Activated T-cell treated with anti-CD3 and anti-CD28 coated beads, Interleukin-2, amount 50 U/mL, for 24 hours (primary cell): ENCODE measurements around the gene SYCP3.
"Not testable (repeated sequence)": the region's sequence is repeated elsewhere in the genome, so short reads cannot be mapped to it uniquely, and the experiment has no call there.

Source experiments
- DNase-seq: peaks from one replicate; pipeline ENCODE4 v3.0.0-alpha.2; 2020
- H3K27ac Mint-ChIP-seq: 2 replicates; pipeline ENCODE4 v1.8.0; 2020; ENCODE audit warnings: mild to moderate bottlenecking, mixed read lengths
- H3K27me3 Mint-ChIP-seq: 2 replicates; pipeline ENCODE4 v1.8.0; 2020; ENCODE audit warnings: mixed read lengths
- H3K36me3 Mint-ChIP-seq: 2 replicates; pipeline ENCODE4 v1.8.0; 2020; ENCODE audit warnings: low read depth, mixed read lengths
- H3K4me1 Mint-ChIP-seq: 2 replicates; pipeline ENCODE4 v1.8.0; 2020; ENCODE audit warnings: low read depth, mixed read lengths
- H3K4me3 Mint-ChIP-seq: 2 replicates; pipeline ENCODE4 v1.8.0; 2020; ENCODE audit warnings: mild to moderate bottlenecking, moderate library complexity, mixed read lengths
- H3K9me3 Mint-ChIP-seq: 2 replicates; pipeline ENCODE4 v1.8.0; 2020; ENCODE audit warnings: mixed read lengths

Gene SYCP3

DNA sequence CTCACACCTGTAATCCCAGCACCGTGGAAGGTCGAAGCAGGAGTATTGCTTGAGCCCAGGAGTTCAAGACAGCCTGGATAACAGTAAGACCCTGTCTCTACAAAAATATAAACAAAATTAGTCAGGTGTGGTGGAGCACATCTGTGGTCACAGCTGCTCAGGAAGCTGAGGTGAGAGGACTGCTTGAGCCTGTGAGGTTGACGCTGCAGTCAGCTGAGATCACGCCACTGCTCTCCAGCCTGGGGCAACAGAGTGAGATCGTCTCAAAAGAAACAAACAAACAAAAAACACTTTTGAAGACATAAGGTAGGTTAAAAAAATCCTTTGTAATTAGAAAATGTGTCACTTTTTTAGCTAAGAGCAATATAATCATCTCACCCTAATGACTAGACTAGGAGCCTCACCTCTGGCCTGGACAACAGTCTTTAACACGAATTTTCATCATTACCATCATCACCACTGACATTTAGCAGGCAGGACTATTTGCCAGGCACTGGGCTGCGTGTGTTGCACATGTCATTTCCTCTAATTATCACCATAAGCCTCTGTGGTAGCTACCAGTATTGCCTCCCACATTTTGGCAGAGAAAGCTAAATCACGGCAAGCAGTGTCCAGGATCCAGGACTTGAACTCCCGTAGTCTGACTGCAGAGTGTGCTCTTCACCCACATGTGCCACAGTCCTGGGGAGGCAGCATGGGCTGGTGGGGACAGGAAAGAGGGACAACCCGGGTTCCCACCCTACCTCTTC lies 4.6 kb upstream of the SYCP3 start:
- Mint-ChIP-seq H3K36me3 (peaks cover 77% of the 10 kb centered on the region), H3K27ac (peak overlapping the region; percentile 67), H3K9me3 (no peaks in the 10 kb centered on the region), H3K4me1 (peaks cover 5% of the 10 kb centered on the region), H3K4me3 (no peak overlapping the region), H3K27me3 (no peaks in the 10 kb centered on the region)
- no peak for DNase-seq

DNA sequence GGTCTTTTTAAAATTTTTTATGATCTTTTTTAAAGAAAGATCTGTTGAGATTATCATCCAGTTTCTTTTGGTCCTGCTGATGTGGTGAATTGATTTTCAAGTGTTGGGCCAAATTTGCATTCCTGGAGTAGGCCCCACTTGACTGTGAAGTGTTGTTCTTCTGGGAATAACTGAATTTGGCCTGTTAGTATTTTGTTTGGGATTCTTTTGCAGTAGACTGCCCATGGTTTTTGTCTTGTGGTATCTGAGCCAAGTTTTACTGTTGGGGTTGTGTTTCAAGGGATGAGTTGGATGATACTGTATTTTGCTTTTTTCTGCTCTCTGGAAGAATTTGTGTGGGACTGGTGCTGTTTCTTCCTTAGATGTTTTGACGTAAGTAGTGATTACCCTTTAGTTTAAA lies 4.0 kb upstream of the SYCP3 start:
- Mint-ChIP-seq H3K27ac (peak overlapping the region; percentile 59), H3K4me3 (no peak overlapping the region), H3K9me3 (no peaks in the 10 kb centered on the region), H3K4me1 (peaks cover 5% of the 10 kb centered on the region), H3K36me3 (peaks cover 75% of the 10 kb centered on the region), H3K27me3 (no peaks in the 10 kb centered on the region)
- DNase-seq, result no peak

DNA sequence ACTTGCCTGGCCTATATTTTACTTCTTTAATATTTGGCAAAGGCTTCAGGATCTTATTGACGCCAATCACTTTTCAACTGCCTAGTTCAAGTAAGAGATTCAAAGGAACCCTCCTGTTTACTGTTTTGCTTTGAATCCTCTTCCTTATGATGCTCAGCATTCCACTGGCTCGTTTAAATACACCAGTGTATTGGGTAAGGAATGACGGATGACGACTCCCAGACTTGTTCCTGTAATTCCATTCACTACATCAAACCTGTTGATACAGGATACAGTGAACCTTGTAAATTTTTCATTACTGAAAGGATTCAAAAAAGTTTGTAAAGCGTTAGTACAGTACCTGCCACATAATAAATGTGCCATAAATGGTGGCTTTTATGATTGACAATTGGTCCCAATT lies 1.7 kb upstream of the SYCP3 start:
- no peak for DNase-seq
- H3K36me3 Mint-ChIP-seq, result peaks cover 59% of the 10 kb centered on the region
- H3K27ac Mint-ChIP-seq, result no peak overlapping the region
- no peaks in the 10 kb centered on the region for H3K27me3 Mint-ChIP-seq
- no peaks in the 10 kb centered on the region for H3K9me3 Mint-ChIP-seq
- H3K4me3 Mint-ChIP-seq, result no peak overlapping the region
- H3K4me1 Mint-ChIP-seq, result peaks cover 5% of the 10 kb centered on the region

DNA sequence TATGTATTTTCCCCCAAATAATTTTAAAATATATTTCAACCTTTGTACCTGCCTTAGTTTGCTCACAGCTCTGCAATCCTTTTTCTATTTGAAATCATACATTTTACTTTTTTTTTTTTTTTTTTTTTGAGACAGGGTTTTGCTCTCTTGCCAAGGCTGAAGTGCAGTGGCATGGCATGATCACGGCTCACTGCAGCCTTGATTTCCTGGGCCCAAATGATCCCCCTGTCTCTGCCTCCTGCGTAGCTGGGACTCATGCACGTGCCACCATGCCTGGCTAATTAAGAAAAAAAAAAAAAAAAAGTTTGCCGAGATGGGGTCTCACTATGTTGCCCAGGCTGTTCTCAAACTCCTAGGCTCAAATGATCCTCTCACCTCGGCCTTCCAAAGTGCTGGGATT lies 1.3 kb upstream of the SYCP3 start:
- H3K9me3 Mint-ChIP-seq, result no peaks in the 10 kb centered on the region
- H3K4me1 Mint-ChIP-seq, result peaks cover 5% of the 10 kb centered on the region
- no peak for DNase-seq
- H3K4me3 Mint-ChIP-seq, result no peak overlapping the region
- H3K27me3 Mint-ChIP-seq, result no peaks in the 10 kb centered on the region
- peaks cover 56% of the 10 kb centered on the region for H3K36me3 Mint-ChIP-seq
- no peak overlapping the region for H3K27ac Mint-ChIP-seq

DNA sequence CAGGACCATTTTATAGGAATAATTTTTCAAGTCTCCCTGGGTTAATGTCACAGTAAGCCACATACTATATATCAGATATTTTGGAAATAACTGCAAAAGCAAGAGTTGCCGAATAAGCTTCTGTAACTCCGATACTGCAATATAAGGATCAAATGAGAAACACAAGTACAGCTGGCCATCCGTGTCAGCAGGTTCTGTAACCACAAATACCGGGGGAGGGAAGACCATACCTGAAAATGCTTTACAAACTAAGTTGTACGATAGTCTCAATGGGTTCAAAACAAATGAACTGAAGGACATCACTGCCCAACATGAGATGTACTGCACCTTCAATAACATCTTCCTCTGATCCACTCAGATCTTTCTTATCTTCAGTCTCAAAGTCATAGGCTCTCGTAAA lies 1.8 kb downstream of the SYCP3 start:
- H3K9me3 Mint-ChIP-seq, result no peaks in the 10 kb centered on the region
- no peak for DNase-seq
- H3K27ac Mint-ChIP-seq, result no peak overlapping the region
- peaks cover 34% of the 10 kb centered on the region for H3K36me3 Mint-ChIP-seq
- H3K4me3 Mint-ChIP-seq, result no peak overlapping the region
- H3K4me1 Mint-ChIP-seq, result no peaks in the 10 kb centered on the region
- H3K27me3 Mint-ChIP-seq, result no peaks in the 10 kb centered on the region

DNA sequence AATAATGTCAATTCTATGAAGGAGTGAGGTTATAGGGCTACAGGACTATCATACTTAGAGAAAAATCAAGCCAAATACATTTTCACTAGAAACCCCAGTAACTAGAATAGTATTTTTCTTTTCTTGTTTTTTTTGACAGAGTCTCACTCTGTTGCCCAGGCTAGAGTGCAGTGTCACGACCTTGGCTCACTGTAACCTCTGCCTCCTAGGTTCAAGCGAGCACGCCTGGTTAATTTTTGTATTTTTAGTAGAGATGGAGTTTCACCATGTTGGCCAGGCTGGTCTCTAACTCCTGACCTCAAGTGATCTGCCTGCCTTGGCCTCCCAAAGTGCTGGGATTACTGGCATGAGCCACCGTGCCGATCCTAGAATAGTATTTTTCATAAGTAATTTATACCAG lies 4.8 kb downstream of the SYCP3 start:
- H3K27me3 Mint-ChIP-seq, DNase-seq, H3K27ac Mint-ChIP-seq, H3K4me3 Mint-ChIP-seq, H3K9me3 Mint-ChIP-seq, H3K4me1 Mint-ChIP-seq: not testable (repeated sequence)
- H3K36me3 Mint-ChIP-seq, result peaks cover 34% of the 10 kb centered on the region

DNA sequence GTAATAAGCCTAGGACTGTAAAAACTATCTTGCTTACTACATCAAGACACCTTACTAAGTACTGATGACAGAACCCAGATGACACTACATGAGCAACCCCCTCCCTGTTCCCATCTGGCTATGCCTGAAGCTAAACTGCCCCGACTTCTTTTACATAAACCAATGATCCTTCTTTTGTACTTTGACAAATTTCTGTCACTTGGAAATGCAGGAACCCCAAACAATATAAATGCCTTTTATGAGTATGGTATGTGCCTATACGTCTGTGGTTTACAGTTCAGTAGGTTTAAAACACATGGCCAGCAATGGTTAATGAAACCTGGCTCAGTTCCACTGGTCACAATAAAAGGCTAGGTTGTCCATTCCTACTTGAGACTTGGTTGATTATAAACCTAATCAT lies 6.1 kb downstream of the SYCP3 start:
- Mint-ChIP-seq H3K27me3 (no peaks in the 10 kb centered on the region), H3K4me3 (no peak overlapping the region), H3K9me3 (no peaks in the 10 kb centered on the region), H3K36me3 (peaks cover 34% of the 10 kb centered on the region), H3K4me1 (no peaks in the 10 kb centered on the region), H3K27ac (no peak overlapping the region)
- no peak for DNase-seq

DNA sequence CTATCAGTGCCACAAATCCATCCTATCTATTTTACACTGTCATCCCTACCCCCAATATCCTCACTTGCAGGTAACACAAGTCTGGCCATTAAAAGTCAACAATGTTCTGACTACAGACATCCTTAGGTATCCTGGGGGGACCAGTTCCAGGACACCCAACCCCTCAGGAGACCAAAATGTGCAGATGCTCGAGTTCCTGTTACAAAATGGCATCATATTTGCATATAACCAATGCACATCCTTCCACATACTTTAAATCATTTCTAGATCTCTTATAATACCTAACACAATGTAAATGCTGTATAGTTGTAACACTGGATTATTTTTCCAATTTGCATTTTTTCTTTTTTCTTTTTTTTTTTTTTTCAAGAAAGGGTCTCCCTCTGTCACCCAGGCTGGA lies 6.9 kb downstream of the SYCP3 start:
- Mint-ChIP-seq H3K4me3 (no peak overlapping the region), H3K9me3 (no peaks in the 10 kb centered on the region), H3K4me1 (no peaks in the 10 kb centered on the region), H3K27me3 (no peaks in the 10 kb centered on the region), H3K36me3 (peaks cover 29% of the 10 kb centered on the region), H3K27ac (no peak overlapping the region)
- no peak for DNase-seq

DNA sequence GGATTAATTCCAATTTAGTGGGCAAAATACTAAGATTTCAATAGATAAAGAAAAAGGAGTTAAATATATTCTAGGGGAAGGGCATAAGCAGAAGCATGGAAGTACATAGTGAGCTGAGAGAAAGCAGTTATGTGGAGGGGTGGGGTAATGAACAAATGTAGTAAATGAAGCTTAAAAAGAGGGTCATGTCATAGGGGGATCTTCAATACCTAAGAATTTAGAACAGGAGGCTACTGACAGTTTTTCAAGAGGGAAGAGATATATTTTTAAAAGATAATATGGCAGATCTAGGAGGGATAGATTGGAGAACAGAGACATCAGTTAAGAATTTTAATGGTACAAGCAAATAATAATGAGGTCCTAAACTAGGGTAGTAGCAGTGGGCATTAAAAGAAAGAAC lies 9.4 kb downstream of the SYCP3 start:
- no peak for DNase-seq
- no peaks in the 10 kb centered on the region for H3K27me3 Mint-ChIP-seq
- no peak overlapping the region for H3K27ac Mint-ChIP-seq
- H3K4me3 Mint-ChIP-seq, result no peak overlapping the region
- H3K4me1 Mint-ChIP-seq, result peaks cover 5% of the 10 kb centered on the region
- H3K9me3 Mint-ChIP-seq, result no peaks in the 10 kb centered on the region
- peaks cover 47% of the 10 kb centered on the region for H3K36me3 Mint-ChIP-seq

DNA sequence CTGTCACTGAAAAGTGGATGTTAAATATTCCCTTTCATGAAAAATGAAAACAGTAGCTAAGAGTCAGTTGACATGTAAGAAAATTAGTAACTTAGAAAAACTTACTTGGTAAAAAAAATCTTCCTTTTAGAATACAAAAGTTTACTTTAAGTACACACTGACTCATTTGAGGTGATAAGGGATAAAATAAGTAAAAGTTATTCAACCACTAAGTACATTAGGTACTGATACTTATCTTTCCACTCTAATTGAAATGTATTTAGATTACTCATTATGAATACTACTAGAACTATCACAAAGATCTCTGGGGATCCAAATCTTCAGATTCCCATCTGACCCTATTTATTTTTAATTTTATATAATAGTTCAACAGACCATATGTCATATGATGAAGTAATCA lies 12.2 kb downstream of the SYCP3 start:
- Mint-ChIP-seq H3K27me3 (no peaks in the 10 kb centered on the region), H3K9me3 (no peaks in the 10 kb centered on the region), H3K27ac (no peak overlapping the region), H3K4me3 (no peak overlapping the region), H3K4me1 (peaks cover 5% of the 10 kb centered on the region), H3K36me3 (peaks cover 44% of the 10 kb centered on the region)
- DNase-seq, result no peak

DNA sequence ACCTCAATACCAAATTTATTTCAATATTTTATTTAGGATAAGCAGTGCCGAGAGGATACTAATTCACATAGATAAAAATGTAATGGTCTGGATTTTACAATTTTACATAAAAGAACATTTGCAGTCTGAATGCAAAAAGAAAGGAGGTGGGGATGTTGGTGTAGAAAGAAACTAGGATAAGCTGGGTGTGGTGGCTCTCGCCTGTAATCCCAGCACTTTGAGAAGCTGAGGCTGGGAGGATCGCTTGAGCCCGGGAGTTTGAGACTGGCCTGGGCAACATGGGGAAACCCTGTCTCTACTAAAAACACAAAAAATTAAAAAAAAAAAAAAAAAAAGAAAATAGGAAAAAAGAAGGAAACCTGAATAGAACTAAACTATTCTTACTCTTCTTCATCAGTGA lies 16.9 kb downstream of the SYCP3 start:
- Mint-ChIP-seq H3K9me3 (no peaks in the 10 kb centered on the region), H3K27me3 (no peaks in the 10 kb centered on the region), H3K36me3 (peaks cover 29% of the 10 kb centered on the region), H3K27ac (no peak overlapping the region), H3K4me3 (no peak overlapping the region), H3K4me1 (peaks cover 5% of the 10 kb centered on the region)
- DNase-seq, result no peak

DNA sequence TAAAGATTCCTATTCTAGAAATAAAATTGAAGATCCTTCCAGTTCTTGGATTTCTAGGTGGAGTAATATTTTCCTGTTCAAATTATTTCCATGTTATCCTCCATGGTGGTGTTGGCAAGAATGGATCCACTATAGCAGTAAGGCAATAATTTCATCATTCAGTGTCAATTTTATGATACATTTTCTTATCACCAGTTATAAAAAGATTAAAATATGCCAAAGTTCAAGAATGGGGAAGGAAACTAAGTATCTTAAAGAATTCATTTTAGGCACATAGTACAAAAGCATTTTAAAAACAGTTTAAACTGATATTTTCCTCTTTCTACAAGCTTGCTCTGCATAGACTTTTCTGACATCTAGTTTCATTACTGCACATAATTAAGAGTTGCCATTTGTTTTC lies 19.1 kb downstream of the SYCP3 start:
- DNase-seq, result no peak
- no peaks in the 10 kb centered on the region for H3K27me3 Mint-ChIP-seq
- H3K36me3 Mint-ChIP-seq, result peaks cover 13% of the 10 kb centered on the region
- H3K27ac Mint-ChIP-seq, result no peak overlapping the region
- H3K4me1 Mint-ChIP-seq, result no peaks in the 10 kb centered on the region
- H3K9me3 Mint-ChIP-seq, result no peaks in the 10 kb centered on the region
- H3K4me3 Mint-ChIP-seq, result no peak overlapping the region

DNA sequence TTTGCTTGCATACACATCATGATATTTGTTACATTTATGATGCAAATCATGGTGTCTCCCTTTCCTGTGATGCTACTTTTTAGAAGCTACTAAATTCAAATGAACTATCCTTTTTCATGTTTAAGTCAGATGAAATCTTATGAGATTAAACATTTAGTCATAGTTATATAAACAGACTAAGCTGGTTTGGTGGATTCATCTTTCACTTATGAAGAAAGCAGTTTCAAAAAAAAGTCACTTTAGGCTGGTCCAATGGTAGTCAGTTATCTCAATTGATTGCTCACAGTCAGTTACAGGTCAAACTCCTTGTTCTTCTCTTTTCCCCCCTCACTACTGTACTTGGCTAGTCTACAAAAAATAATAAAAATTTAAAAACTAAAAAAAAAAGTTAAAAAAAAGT lies 19.7 kb downstream of the SYCP3 start:
- Mint-ChIP-seq H3K9me3 (no peaks in the 10 kb centered on the region), H3K4me1 (no peaks in the 10 kb centered on the region), H3K27me3 (no peaks in the 10 kb centered on the region), H3K27ac (no peak overlapping the region), H3K4me3 (no peak overlapping the region), H3K36me3 (peaks cover 8% of the 10 kb centered on the region)
- no peak for DNase-seq

DNA sequence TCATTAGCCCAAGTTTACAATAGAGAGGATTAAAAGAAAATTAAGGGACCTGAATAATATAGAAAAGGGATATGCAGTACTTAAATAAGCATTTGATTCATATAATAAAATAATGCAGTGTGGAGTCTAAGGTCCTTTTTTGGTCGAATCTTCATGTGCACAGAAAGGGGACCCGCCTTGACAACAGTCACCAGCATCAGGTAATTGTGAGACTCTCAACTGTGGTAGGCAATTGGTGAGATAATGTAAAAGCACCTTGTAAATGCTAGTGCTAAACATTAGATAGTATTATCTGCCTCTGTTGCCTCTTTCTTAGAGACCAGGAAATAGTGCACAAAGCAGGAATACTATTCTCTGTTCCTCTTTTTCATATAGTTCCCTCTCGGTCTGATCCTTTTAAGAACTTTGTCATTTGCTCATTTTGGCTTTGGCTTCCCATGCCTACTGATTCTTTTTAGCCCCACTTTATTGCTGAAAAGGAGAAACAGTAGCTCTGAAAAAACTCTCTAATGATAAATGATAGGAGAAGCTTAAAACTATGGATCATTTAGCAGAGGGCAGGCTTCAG lies 24.3 kb downstream of the SYCP3 start:
- H3K36me3 Mint-ChIP-seq, result no peaks in the 10 kb centered on the region

DNA sequence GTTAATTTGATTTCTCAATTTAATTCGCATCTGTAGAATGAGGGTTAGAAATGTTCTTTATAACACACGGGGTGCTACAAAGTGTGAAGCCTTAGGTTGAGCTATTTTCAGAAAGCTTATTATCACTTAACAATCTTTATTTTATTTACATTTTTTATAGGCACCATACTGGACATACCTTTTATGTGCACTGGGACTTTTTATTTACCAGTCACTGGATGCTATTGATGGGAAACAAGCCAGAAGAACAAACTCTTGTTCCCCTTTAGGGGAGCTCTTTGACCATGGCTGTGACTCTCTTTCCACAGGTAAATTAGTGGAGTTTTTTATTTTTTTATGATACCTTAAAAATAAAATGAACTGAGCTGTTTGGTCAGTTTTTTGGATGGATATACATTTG lies 25.3 kb downstream of the SYCP3 start:
- Mint-ChIP-seq H3K9me3 (no peaks in the 10 kb centered on the region), H3K4me1 (peaks cover 9% of the 10 kb centered on the region), H3K36me3 (no peaks in the 10 kb centered on the region), H3K4me3 (no peak overlapping the region), H3K27me3 (no peaks in the 10 kb centered on the region), H3K27ac (no peak overlapping the region)
- DNase-seq, result no peak

More for the DNA sequence above, 24.3 kb downstream of the SYCP3 start:
- Mint-ChIP-seq H3K27me3 (no peaks in the 10 kb centered on the region), H3K4me3 (no peak overlapping the region), H3K4me1 (peaks cover 4% of the 10 kb centered on the region), H3K9me3 (no peaks in the 10 kb centered on the region), H3K27ac (no peak overlapping the region)
- no peak for DNase-seq
